ENCODE measurements around the gene RAB20.

DNA sequence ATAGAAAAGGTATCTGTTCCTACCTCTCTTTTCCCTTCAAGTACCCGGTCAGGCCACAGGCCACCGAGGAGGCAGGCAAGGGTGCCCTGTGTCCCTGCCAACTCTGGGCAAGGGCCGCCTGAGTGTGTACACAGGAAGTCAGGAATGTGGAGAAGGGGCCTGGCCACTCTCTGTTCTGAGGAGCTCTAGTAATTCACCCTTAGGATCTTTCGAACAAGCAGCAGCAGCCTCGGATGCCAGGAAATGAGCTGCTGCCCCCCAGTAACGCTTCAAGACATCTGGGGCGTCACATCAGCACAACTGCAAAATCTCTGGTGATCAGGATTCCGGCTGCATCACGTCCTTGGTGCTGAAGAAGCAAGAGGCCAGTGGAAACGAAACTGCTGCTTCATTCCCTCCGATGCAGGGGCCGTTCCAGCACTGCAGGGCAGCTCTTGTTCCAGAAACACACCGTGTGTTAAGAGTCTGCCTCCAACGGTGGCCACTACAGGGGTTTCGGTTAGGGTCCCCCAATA, 2.0 kb downstream of the RAB20 start:
- TF ChIP-seq GLIS3 (CRISPR knock-in tag; IDR thresholded peaks at IDR 0.05) = no peak
- TF ChIP-seq, protein P1, sequence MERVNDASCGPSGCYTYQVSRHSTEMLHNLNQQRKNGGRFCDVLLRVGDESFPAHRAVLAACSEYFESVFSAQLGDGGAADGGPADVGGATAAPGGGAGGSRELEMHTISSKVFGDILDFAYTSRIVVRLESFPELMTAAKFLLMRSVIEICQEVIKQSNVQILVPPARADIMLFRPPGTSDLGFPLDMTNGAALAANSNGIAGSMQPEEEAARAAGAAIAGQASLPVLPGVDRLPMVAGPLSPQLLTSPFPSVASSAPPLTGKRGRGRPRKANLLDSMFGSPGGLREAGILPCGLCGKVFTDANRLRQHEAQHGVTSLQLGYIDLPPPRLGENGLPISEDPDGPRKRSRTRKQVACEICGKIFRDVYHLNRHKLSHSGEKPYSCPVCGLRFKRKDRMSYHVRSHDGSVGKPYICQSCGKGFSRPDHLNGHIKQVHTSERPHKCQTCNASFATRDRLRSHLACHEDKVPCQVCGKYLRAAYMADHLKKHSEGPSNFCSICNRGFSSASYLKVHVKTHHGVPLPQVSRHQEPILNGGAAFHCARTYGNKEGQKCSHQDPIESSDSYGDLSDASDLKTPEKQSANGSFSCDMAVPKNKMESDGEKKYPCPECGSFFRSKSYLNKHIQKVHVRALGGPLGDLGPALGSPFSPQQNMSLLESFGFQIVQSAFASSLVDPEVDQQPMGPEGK (CRISPR knock-in tag; IDR thresholded peaks at IDR 0.05; ENCODE audit: borderline replicate concordance) = no peak
- no peak for TF ChIP-seq ISL1 (CRISPR knock-in tag; IDR thresholded peaks at IDR 0.05)
- TF ChIP-seq CSDC2 (CRISPR knock-in tag; IDR thresholded peaks at IDR 0.05) = no peak
